BJ (cell line): Measurements from ENCODE around the gene ZNF155. TPM values are rescaled to one million over a fixed set of nuclear protein-coding genes. Genes with fewer than 3 reads are reported as not detected.
"Not testable (repeated sequence)": the region's sequence is repeated elsewhere in the genome, so short reads cannot be mapped to it uniquely, and the experiment has no call there.

Source experiments
- CTCF ChIA-PET: fragments of 350-600 bp; formaldehyde crosslinking; extraction: SDS; loops from one replicate; lab custom pipeline; 2021; ENCODE audit warnings: antibody characterized with exemption, inconsistent platforms; lab: Yijun Ruan, JAX
- POLR2A ChIA-PET: fragments of 300-600 bp; sonication (Branson Sonifier 250); formaldehyde crosslinking; extraction: SDS; loops from one replicate; lab custom pipeline; 2021; ENCODE audit warnings: antibody characterized with exemption; lab: Charles Lee
- DNase-seq: peaks from one replicate; pipeline ENCODE4 v3.0.0-alpha.2; 2011; ENCODE audit warnings: low read depth
- H3K27me3 ChIP-seq: 2 replicates; pipeline ENCODE4 v1.6.0; 2011; ENCODE audit warnings: low read length; ENCODE audit not compliant: control insufficient read depth, insufficient read depth
- H3K36me3 ChIP-seq: 2 replicates; pipeline ENCODE4 v1.5.1; 2011; ENCODE audit warnings: low read length; ENCODE audit not compliant: control insufficient read depth, insufficient read depth
- H3K4me3 ChIP-seq: 2 replicates; pipeline ENCODE4 v1.5.1; 2011; ENCODE audit warnings: low read depth, mild to moderate bottlenecking, control low read depth, low read length
- polyA plus RNA-seq: library from polyadenylated mRNA; depleted of rRNA; stranded (reverse); fragments of >200 nt; gene quantifications from 2 replicates; pipeline ENCODE4 v1.2.3, GENCODE V29; 2011
- TF ChIP-seq, protein P1 (sequence below): IDR thresholded peaks from 2 replicates; pipeline ENCODE4 v1.5.1; 2011; ENCODE audit warnings: low read depth, mild to moderate bottlenecking, control low read depth, inconsistent platforms, low read length, moderate library complexity; ENCODE audit not compliant: insufficient read depth

The ZNF155 gene
- polyA plus RNA-seq, 1 experiment, result 2.4 TPM

DNA sequence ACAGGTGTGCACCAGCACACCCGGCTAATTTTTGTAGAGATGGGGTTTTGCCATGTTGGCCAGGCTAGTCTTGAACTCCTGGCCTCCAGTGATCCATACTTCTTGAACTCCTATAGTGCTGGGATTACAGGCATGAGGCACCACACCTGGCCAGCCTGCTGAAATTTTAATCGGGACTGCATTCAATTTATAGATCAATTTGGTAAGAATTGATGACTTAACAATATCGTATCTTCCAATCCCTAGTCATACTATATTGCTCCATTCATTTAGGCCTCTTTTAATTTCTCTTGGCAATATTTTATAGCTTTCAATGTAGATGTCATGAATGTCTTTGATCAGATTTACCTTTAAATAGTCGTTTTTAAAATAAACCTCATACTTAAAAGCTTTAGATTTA, 43.3 kb upstream of the ZNF155 start:
- DNase-seq, result no peak
- no peak overlapping the region for H3K4me3 ChIP-seq
- CTCF ChIA-PET, result no interaction called here
- TF ChIP-seq, protein P1, sequence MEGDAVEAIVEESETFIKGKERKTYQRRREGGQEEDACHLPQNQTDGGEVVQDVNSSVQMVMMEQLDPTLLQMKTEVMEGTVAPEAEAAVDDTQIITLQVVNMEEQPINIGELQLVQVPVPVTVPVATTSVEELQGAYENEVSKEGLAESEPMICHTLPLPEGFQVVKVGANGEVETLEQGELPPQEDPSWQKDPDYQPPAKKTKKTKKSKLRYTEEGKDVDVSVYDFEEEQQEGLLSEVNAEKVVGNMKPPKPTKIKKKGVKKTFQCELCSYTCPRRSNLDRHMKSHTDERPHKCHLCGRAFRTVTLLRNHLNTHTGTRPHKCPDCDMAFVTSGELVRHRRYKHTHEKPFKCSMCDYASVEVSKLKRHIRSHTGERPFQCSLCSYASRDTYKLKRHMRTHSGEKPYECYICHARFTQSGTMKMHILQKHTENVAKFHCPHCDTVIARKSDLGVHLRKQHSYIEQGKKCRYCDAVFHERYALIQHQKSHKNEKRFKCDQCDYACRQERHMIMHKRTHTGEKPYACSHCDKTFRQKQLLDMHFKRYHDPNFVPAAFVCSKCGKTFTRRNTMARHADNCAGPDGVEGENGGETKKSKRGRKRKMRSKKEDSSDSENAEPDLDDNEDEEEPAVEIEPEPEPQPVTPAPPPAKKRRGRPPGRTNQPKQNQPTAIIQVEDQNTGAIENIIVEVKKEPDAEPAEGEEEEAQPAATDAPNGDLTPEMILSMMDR, result no peak
- POLR2A ChIA-PET, result interaction anchor here (0.7 kb wide), 1 partner anchor 297 kb away, joined by 5 read pairs; no protein-coding TSS in a partner anchor
- H3K27me3 ChIP-seq, result no peaks in the 10 kb centered on the region; the same call in 1 of the 2 replicates
- H3K36me3 ChIP-seq, result no peaks in the 10 kb centered on the region

DNA sequence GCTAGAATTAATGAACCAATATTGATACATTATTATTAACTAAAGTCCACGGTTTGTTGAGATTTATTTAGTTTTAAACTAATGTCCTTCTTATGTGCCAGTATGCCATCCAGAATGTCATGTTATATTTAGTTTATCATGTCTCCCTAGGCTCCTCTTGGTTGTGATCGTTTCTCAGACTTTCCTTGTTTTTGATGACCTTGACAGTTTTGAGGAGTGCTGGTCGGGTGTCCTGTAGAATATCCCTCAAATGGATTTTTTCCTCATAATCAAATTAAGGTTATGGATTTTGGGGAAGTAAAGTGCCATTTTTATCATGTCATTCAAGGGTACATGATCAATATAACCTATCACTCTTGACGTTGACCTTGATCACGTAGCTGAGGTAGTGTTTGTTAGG, 42.8 kb upstream of the ZNF155 start:
- no peak for DNase-seq
- H3K27me3 ChIP-seq, result no peaks in the 10 kb centered on the region; the same call in 1 of the 2 replicates
- CTCF ChIA-PET, result no interaction called here
- POLR2A ChIA-PET, result no interaction called here
- no peak overlapping the region for H3K4me3 ChIP-seq
- TF ChIP-seq, protein P1, result no peak
- H3K36me3 ChIP-seq, result no peaks in the 10 kb centered on the region

DNA sequence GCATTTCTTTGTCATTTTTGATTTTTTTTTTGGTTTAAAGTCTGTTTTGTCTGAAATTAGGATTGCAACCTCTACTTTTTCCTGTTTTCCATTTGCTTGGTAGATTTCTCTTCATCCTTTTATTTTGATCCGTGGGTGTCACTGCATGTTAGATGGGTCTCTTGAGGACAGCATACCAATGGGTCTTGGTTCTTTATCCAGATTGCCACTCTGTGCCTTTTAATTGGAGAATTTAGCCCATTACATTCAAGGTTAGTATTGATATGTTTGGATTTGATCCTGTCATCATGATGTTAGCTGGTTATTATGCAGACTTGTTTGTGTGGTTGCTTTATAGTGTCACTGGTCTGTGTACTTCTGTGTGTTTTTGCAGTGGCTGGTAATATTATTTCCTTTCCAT, 36.6 kb upstream of the ZNF155 start:
- H3K4me3 ChIP-seq, CTCF ChIA-PET, H3K36me3 ChIP-seq, POLR2A ChIA-PET, DNase-seq, H3K27me3 ChIP-seq: not testable (repeated sequence)

DNA sequence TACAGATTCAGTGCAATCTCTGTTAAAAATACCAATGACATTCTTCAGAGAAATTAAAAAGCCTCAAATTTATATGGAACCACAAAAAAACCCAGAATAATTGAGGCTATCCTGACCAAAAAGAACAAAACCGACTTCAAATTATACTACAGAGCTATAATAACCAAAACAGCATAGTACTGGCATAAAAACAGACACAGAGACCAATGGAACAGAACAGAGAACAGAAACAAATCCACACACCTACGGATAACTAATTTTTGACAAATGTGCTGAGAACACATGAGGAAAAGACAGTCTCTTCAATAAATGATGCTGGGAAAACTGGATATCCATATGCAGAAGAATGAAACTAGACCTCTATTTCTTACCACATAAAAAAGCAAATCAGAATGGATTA, 34.2 kb upstream of the ZNF155 start:
- DNase-seq, CTCF ChIA-PET, H3K4me3 ChIP-seq, H3K27me3 ChIP-seq, H3K36me3 ChIP-seq, POLR2A ChIA-PET: not testable (repeated sequence)

DNA sequence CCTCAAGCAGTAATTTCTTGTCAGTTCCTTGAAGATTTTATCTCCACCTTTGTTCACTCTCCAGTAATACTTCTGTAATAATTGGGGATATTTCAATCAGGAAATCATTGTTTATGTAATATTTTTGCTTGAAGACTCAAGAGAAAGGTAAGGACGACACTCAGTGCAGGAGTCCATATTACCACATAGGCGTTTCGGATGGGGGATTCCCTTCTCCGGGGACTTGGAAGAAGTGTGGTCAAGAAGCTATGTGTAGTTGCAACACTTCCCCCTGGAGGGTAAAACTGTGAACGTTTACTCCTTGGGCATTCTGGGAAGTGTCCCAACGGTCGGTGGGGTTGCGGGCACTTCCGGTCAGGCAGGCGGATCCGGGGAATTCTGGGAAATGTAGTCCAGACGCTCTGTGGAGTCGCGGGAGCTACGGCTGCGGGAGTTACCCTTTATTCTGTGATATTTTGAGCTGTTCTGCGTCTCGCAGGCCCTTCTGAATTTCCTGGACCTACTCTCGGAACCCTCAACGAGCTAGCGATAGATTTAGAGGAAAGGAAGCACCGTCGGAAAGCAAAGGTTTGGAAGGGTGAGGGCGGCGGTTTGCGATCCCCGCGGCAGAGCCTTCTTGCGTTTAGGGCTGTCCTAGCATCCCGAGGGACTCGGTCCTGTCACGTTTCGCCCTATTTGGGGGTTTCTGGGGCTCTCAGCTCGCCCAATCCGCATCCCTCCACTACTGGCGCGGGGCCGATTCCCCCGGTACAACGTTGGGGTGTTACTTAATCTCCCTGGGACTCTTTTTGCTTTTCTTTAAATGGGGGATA, 32.9 kb upstream of the ZNF155 start, which contains the start of gene ZNF221:
ZNF221 (plus strand) TSS at position 395 of the 812 bp plus-strand sequence. CDS start 11,499 bp downstream, outside the sequence.
- TF ChIP-seq, protein P1, result peak; percentile 38; the same call in 1 of the 2 replicates
- ChIA-PET CTCF (interaction anchor here (1.3 to 1.6 kb wide), 2 partner anchors 16 to 54 kb away, joined by 3 to 4 read pairs; partner anchors contain the start of gene ZNF45), POLR2A (interaction anchor here (0.7 kb wide), 1 partner anchor 107 kb away, joined by 12 read pairs; no protein-coding TSS in a partner anchor)
- Histone ChIP-seq H3K4me3 (peak within 1 kb of the TSS; percentile 56), H3K36me3 (no peaks in the 10 kb centered on the region), H3K27me3 (no peaks in the 10 kb centered on the region)
- peak; percentile 94 for DNase-seq

DNA sequence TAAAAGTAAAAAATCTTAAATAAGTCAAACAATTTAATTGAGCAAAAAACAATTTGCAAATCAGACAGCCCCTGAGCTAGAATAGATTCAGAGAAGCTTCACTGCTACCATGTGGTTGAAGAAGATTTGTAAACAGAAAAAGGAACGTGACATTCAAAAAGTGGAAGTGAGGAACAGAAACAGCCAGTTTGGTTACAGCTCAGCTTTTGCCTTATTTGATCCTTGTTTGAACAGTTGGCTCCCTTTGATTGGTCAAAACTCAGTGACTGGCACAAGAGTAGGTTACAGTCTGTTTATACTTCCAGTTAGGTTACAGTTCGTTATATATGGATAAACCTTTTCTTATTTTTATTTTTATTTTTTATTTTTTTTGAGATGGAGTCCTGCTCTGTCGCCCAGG, 27.2 kb upstream of the ZNF155 start:
- TF ChIP-seq, protein P1, result no peak
- H3K27me3 ChIP-seq, result no peaks in the 10 kb centered on the region
- ChIA-PET CTCF (no interaction called here), POLR2A (no interaction called here)
- no peak overlapping the region for H3K4me3 ChIP-seq
- H3K36me3 ChIP-seq, result peaks cover 1% of the 10 kb centered on the region; the same call in 1 of the 2 replicates
- no peak for DNase-seq
